IMR-90 (cell line): ENCODE measurements around the gene MPIG6B. TPM values are rescaled to one million over a fixed set of nuclear protein-coding genes. Genes with fewer than 3 reads are reported as not detected.

Source experiments
- ATAC-seq: fragments of 200-7000 bp; cut with Tn5 transposase; 2 replicates; pipeline ENCODE4 v1.9.1; 2020; ENCODE audit warnings: low read depth, mild to moderate bottlenecking, moderate library complexity
- BruUV-seq: library from RNA; stranded (reverse); fragments of 400-500 nt; replicated peaks from 2 replicates; lab custom pipeline; 2021; lab: Mats Ljungman, UMichigan
- CTCF ChIA-PET: fragments of 300-600 bp; formaldehyde crosslinking; extraction: SDS; loops from one replicate; lab custom pipeline; 2021; ENCODE audit warnings: antibody characterized with exemption; lab: Yijun Ruan, JAX
- POLR2A ChIA-PET: fragments of 300-600 bp; sonication (Branson Sonifier 250); formaldehyde crosslinking; loops from one replicate; lab custom pipeline; 2022; ENCODE audit warnings: antibody characterized with exemption; ENCODE audit not compliant: unreplicated experiment; lab: Charles Lee
- DNase-seq: peaks from one replicate; pipeline ENCODE4 v3.0.0; 2013
- H2AFZ ChIP-seq: replicated peaks from 2 replicates; pipeline ENCODE3; 2013; ENCODE audit warnings: low read length, mild to moderate bottlenecking; ENCODE audit not compliant: poor library complexity
- H2AK5ac ChIP-seq: 2 replicates; pipeline ENCODE4 v1.6.1; 2013; ENCODE audit warnings: low read depth, low read length, inconsistent platforms
- H2AK9ac ChIP-seq: replicated peaks from 2 replicates; pipeline ENCODE3; 2013; ENCODE audit warnings: mild to moderate bottlenecking, low read depth, low read length, moderate library complexity; ENCODE audit not compliant: poor library complexity
- H2BK120ac ChIP-seq: 2 replicates; pipeline ENCODE4 v1.6.1; 2013; ENCODE audit warnings: low read depth, low read length, inconsistent platforms
- H2BK15ac ChIP-seq: 3 replicates; pipeline ENCODE4 v1.6.1; 2013; ENCODE audit warnings: low read depth, low read length, inconsistent platforms
- H2BK20ac ChIP-seq: 2 replicates; pipeline ENCODE4 v1.6.1; 2013; ENCODE audit warnings: low read depth, mild to moderate bottlenecking, inconsistent platforms, low read length, moderate library complexity
- H2BK5ac ChIP-seq: 2 replicates; pipeline ENCODE4 v1.6.1; 2013; ENCODE audit warnings: mild to moderate bottlenecking, low read depth, low read length, inconsistent platforms; ENCODE audit not compliant: poor library complexity, severe bottlenecking
- H3K14ac ChIP-seq: replicated peaks from 2 replicates; pipeline ENCODE4 v1.6.1; 2013; ENCODE audit warnings: low read depth, low read length, inconsistent platforms
- H3K18ac ChIP-seq: 2 replicates; pipeline ENCODE4 v1.6.1; 2013; ENCODE audit warnings: low read depth, low read length, control low read depth
- H3K23ac ChIP-seq: 2 replicates; pipeline ENCODE4 v1.6.1; 2013; ENCODE audit warnings: low read depth, low read length, inconsistent platforms
- H3K27ac ChIP-seq: 2 replicates; pipeline ENCODE4 v1.5.1; 2013; ENCODE audit warnings: mild to moderate bottlenecking, control low read depth, low read length; ENCODE audit not compliant: insufficient read depth
- H3K27me3 ChIP-seq: 2 replicates; pipeline ENCODE4 v1.6.1; 2013; ENCODE audit warnings: low read length; ENCODE audit not compliant: control insufficient read depth, insufficient read depth
- H3K36me3 ChIP-seq: 2 replicates; pipeline ENCODE4 v1.6.1; 2013; ENCODE audit warnings: low read length, mixed read lengths; ENCODE audit not compliant: control insufficient read depth, insufficient read depth
- H3K4ac ChIP-seq: 2 replicates; pipeline ENCODE4 v1.6.1; 2013; ENCODE audit warnings: low read depth, low read length, inconsistent platforms
- H3K4me1 ChIP-seq: 2 replicates; pipeline ENCODE4 v1.6.1; 2013; ENCODE audit warnings: low read length, mixed read lengths; ENCODE audit not compliant: control insufficient read depth, insufficient read depth
- H3K4me2 ChIP-seq: 2 replicates; pipeline ENCODE4 v1.6.1; 2013; ENCODE audit warnings: low read depth, mild to moderate bottlenecking, control low read depth, low read length, moderate library complexity
- H3K4me3 ChIP-seq: 2 replicates; pipeline ENCODE4 v1.5.1; 2013; ENCODE audit warnings: low read depth, mild to moderate bottlenecking, control low read depth, low read length, moderate library complexity; ENCODE audit not compliant: insufficient read depth
- H3K56ac ChIP-seq: 2 replicates; pipeline ENCODE4 v1.6.1; 2013; ENCODE audit warnings: low read length, inconsistent platforms; ENCODE audit not compliant: insufficient read depth; ENCODE audit errors: extremely low read depth
- H3K79me1 ChIP-seq, 2 experiments: 2 replicates each; pipeline ENCODE4 v1.6.1; 2013; ENCODE audit warnings: low read length in 2 of 2, inconsistent platforms in 1 of 2, low read depth in 1 of 2
- H3K9ac ChIP-seq: 2 replicates; pipeline ENCODE4 v1.6.1; 2013; ENCODE audit warnings: low read depth, low read length, control low read depth
- H3K9me1 ChIP-seq: 2 replicates; pipeline ENCODE4 v1.6.1; 2013; ENCODE audit warnings: low read length, inconsistent platforms; ENCODE audit not compliant: insufficient read depth
- H3K9me3 ChIP-seq: 2 replicates; pipeline ENCODE4 v1.6.1; 2013; ENCODE audit warnings: low read length; ENCODE audit not compliant: control insufficient read depth, insufficient read depth
- H4K20me1 ChIP-seq: 2 replicates; pipeline ENCODE4 v1.6.1; 2013; ENCODE audit warnings: low read length, inconsistent platforms; ENCODE audit not compliant: insufficient read depth
- H4K5ac ChIP-seq: 2 replicates; pipeline ENCODE4 v1.6.1; 2013; ENCODE audit warnings: mild to moderate bottlenecking, low read depth, low read length, control low read depth
- H4K8ac ChIP-seq, 2 experiments: 2 replicates each; pipeline ENCODE4 v1.6.1; 2013; ENCODE audit warnings: low read depth in 2 of 2, low read length in 2 of 2, control low read depth in 1 of 2, inconsistent platforms in 1 of 2
- H4K91ac ChIP-seq: 2 replicates; pipeline ENCODE4 v1.6.1; 2013; ENCODE audit warnings: low read depth, low read length, inconsistent platforms; ENCODE audit not compliant: insufficient read depth
- MAZ ChIP-seq: IDR thresholded peaks from 2 replicates; pipeline ENCODE4 v1.6.1; 2012; ENCODE audit warnings: low read depth, mild to moderate bottlenecking, low read length, improper control_type of control experiment, moderate library complexity, borderline replicate concordance
- MXI1 ChIP-seq: IDR thresholded peaks from 2 replicates; pipeline ENCODE4 v1.6.1; 2012; ENCODE audit warnings: low read depth, mild to moderate bottlenecking, low read length, moderate library complexity, borderline replicate concordance
- WGBS, 2 experiments: methylation state at CpG; one replicate each; pipeline versions ENCODE4 v1.1.5 to v1.1.7; 2013; ENCODE audit warnings: missing lambda C conversion rate in 2 of 2; ENCODE audit not compliant: insufficient read length in 1 of 2; ENCODE audit errors: extremely low coverage in 2 of 2; 5-methylcytosine and 5-hydroxymethylcytosine counted together
- dilution Hi-C: fragments of 300-500 bp; cut with HindIII; formaldehyde crosslinking; loops from one replicate; pipeline ENCODE4 v1.14.3; 2018; ENCODE audit warnings: low sequenced_read_pairs; ENCODE audit not compliant: unreplicated experiment
- in situ Hi-C: fragments of 300-500 bp; cut with MboI; formaldehyde crosslinking; loops from 3 replicates; pipeline ENCODE4 v1.14.3; 2019; ENCODE audit warnings: low sequenced_read_pairs, inconsistent platforms, mixed read lengths
- intact Hi-C: fragments of 100-400 bp; cut with micrococcal nuclease; formaldehyde crosslinking; loops from 2 replicates; pipeline ENCODE4 v1.10.0; 2022
- polyA plus RNA-seq, 3 experiments: library from polyadenylated mRNA; depleted of rRNA; stranded (reverse); fragments of >200 nt; gene quantifications; 2 replicates each; pipeline ENCODE4 v1.2.3, GENCODE V29; 2012; ENCODE audit warnings: low replicate concordance in 1 of 3
- total RNA-seq: library from RNA; depleted of rRNA; stranded (reverse); fragments of >200 nt; gene quantifications from 2 replicates; pipeline ENCODE4 v1.2.3, GENCODE V29; 2012
- TF ChIP-seq, protein P1 (sequence below): fragments of 150-350 bp; IDR thresholded peaks from 2 replicates; pipeline ENCODE4 v1.6.1; 2016; ENCODE audit warnings: low read depth, mild to moderate bottlenecking, low read length, moderate library complexity, borderline replicate concordance

MPIG6B gene
- total and polyA plus RNA-seq, 2 of the 4 experiments (the other 2 are of a cell fraction) = not detected

DNA sequence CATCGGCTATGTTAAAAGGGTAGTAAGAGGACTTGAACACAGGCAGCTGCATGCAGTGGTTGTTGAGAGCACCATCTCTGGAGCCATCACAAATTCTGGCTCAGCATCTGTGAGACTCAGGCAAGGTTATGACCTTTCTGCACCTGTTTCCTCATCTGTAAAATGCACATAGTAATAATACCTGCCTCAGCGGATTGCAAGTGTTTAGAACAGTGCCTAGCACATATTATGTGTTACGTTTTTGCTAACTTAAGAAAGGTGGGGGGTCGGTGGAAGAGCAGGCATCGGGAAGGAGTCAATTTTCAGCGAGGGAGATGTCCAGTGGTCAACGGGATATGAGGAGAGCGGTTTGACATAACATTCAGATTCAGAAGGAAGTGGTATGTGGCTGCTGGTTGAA, 45.2 kb upstream of the MPIG6B start:
- Histone ChIP-seq H3K14ac (no peak overlapping the region), H2AK5ac (no peak overlapping the region), H3K9ac (no peak overlapping the region), H3K36me3 (peaks cover 8% of the 10 kb centered on the region; the same call in 1 of the 2 replicates), H4K91ac (no peak overlapping the region), H3K4ac (no peak overlapping the region), H2AFZ (no peak overlapping the region), H2BK15ac (no peak overlapping the region), H3K27ac (no peak overlapping the region), H2AK9ac (no peak overlapping the region), H3K56ac (no peak overlapping the region), H3K4me3 (no peak overlapping the region), H2BK20ac (no peak overlapping the region), H3K4me1 (peaks cover 9% of the 10 kb centered on the region), H3K18ac (no peak overlapping the region), H3K4me2 (no peak overlapping the region), H4K5ac (no peak overlapping the region), H2BK120ac (no peak overlapping the region), H3K27me3 (no peaks in the 10 kb centered on the region), H3K9me3 (no peaks in the 10 kb centered on the region), H4K20me1 (no peaks in the 10 kb centered on the region), H2BK5ac (no peak overlapping the region), H4K8ac (no peak overlapping the region), H3K79me1 (no peaks in the 10 kb centered on the region), H3K9me1 (no peaks in the 10 kb centered on the region), H3K23ac (no peak overlapping the region)
- WGBS, 2 experiments = 68% methylated on average over 5 of the region's 8 CpGs; no CpG with 5 or more reads in 1 of the 2 experiments
- no peak for DNase-seq
- no peak for ATAC-seq
- ChIA-PET POLR2A (no interaction called here), CTCF (no interaction called here)
- dilution Hi-C loops (no loop called here), intact Hi-C loops (no loop called here), in situ Hi-C loops (no loop called here)
- no TSS peak for BruUV-seq
- TF ChIP-seq MXI1 (no peak), MAZ (no peak)
- TF ChIP-seq, protein P1, sequence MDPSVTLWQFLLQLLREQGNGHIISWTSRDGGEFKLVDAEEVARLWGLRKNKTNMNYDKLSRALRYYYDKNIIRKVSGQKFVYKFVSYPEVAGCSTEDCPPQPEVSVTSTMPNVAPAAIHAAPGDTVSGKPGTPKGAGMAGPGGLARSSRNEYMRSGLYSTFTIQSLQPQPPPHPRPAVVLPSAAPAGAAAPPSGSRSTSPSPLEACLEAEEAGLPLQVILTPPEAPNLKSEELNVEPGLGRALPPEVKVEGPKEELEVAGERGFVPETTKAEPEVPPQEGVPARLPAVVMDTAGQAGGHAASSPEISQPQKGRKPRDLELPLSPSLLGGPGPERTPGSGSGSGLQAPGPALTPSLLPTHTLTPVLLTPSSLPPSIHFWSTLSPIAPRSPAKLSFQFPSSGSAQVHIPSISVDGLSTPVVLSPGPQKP = no peak
